Stimulated activated memory B cell treated with anti-CD40 and anti-IgM and Interleukin-4, amounts not matched to agents 10 μg/mL and 1 μg/mL and 100 μg/mL, for 72 hours (primary cell): ENCODE measurements around the gene EMC9.

Experiments used
- ATAC-seq: fragments of 150-1000 bp; cut with Tn5 transposase; 2 replicates; pipeline ENCODE4 v1.10.0; 2021
- H3K27ac Mint-ChIP-seq: one replicate; pipeline ENCODE4 v1.8.0; 2022; ENCODE audit warnings: mild to moderate bottlenecking, mixed read lengths
- H3K27me3 Mint-ChIP-seq: one replicate; pipeline ENCODE4 v1.8.0; 2022; ENCODE audit warnings: mixed read lengths
- H3K36me3 Mint-ChIP-seq: one replicate; pipeline ENCODE4 v1.8.0; 2022; ENCODE audit warnings: mixed read lengths
- H3K4me1 Mint-ChIP-seq: one replicate; pipeline ENCODE4 v1.8.0; 2022; ENCODE audit warnings: mixed read lengths
- H3K4me3 Mint-ChIP-seq: one replicate; pipeline ENCODE4 v1.8.0; 2022; ENCODE audit warnings: mild to moderate bottlenecking, moderate library complexity, mixed read lengths
- H3K9me3 Mint-ChIP-seq: one replicate; pipeline ENCODE4 v1.8.0; 2022; ENCODE audit warnings: mixed read lengths

The EMC9 gene, protein sequence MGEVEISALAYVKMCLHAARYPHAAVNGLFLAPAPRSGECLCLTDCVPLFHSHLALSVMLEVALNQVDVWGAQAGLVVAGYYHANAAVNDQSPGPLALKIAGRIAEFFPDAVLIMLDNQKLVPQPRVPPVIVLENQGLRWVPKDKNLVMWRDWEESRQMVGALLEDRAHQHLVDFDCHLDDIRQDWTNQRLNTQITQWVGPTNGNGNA

DNA sequence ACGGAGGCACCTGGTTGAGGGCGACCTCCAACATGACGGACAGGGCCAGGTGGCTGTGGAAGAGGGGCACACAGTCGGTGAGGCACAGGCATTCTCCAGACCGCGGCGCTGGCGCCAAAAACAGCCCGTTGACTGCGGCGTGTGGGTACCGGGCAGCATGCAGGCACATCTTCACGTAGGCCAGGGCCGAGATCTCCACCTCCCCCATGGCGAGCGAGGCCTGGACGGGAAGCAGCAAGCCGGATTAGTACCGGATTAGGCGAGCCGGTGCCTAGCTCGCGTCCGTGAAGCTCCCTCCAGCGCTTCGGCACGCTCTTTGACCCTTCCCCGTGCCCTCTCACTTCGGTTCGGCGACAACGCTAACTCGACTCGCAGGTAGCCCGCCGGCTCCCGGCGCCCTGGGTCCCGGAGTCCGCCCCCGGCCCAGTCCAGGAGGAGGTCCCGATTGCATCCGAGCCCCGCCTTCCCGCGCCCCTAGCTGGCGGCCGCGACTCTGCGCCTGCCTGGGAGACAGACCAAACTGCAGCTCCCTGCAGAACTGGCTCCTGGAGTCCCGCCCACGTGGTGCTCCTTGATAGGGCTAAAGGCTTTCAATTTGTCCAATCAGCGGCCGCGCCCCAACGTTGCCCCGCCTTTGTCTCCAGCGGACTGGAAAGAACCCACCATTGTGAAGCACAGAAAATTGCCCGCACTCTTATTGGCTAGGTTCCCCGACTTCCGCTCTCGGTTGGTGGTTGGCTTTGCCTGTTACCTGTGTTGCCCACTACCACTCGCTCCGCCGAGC is at the start of gene EMC9:
EMC9 (minus strand) TSS at position 495 of the 784 bp plus-strand sequence; CDS start at position 208, 287 bp downstream.
- peak within 1 kb of the TSS; percentile 82 for H3K27ac Mint-ChIP-seq
- peaks cover 65% of the 10 kb centered on the region for H3K4me1 Mint-ChIP-seq
- H3K4me3 Mint-ChIP-seq, result peak within 1 kb of the TSS; percentile 92
- no peaks in the 10 kb centered on the region for H3K9me3 Mint-ChIP-seq
- H3K36me3 Mint-ChIP-seq, result peaks cover 52% of the 10 kb centered on the region
- peak; percentile 96 for ATAC-seq
- no peaks in the 10 kb centered on the region for H3K27me3 Mint-ChIP-seq

DNA sequence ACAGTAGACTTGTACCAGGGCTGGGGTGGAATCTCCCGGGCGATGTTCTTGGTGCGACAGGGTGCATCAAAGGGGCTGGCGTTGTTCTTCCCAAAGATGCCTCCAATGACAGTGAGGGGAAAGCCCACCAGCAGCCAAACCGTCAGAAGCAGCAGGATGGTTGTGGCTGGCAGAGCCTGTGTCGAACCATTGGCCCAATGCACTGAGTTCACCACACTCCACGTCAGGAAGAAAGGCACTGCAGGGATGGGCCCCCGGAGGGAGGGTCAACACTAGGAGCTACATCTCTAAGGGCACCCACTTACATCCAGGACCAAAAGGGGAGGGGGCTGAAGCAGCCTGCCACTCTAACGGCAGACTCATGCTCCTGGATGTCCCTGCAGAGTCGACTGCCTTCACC is 49.0 kb upstream of the EMC9 start:
- Mint-ChIP-seq H3K9me3 (no peaks in the 10 kb centered on the region), H3K27me3 (no peaks in the 10 kb centered on the region), H3K4me1 (peaks cover 57% of the 10 kb centered on the region), H3K4me3 (no peak overlapping the region), H3K27ac (no peak overlapping the region), H3K36me3 (peaks cover 39% of the 10 kb centered on the region)
- ATAC-seq, result no peak

DNA sequence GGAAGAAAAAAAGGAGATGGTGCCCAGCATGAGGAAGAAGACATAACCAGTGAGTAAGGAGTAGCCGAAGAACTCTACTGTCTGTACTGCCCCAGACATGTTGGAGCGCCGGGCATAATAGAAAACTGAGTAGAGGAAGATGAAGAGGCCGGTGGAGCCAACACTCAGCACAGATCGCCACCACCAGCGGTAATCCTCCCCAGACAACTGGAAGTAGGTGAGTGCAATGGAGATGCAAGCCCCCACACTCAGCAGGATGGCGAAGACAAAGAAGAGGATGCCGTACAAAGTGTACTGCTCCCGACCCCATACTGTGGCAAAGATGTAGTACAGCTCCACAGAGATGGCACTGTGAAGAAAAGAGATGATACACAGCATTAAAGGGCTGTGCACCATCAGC is 48.1 kb upstream of the EMC9 start:
- Mint-ChIP-seq H3K36me3 (peaks cover 49% of the 10 kb centered on the region), H3K9me3 (no peaks in the 10 kb centered on the region), H3K4me3 (no peak overlapping the region), H3K4me1 (peaks cover 47% of the 10 kb centered on the region), H3K27me3 (no peaks in the 10 kb centered on the region), H3K27ac (peak overlapping the region; percentile 87)
- ATAC-seq, result no peak

DNA sequence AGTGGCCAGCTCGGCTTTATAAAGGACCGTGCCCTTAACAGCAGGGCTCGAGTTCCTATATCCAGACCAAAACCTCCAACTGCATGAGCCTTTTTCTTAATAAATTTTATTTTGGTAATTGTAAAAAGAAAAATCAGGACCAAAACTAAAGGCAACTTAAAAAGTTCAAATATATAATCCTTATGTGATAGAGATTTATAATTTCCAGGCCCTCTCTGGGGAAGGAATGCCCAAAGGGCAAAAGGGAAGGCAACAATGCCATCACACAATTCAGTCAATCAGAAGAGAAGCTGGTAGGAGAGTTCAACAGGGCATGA is 47.6 kb upstream of the EMC9 start:
- H3K27me3 Mint-ChIP-seq, result no peaks in the 10 kb centered on the region
- H3K4me1 Mint-ChIP-seq, result peaks cover 43% of the 10 kb centered on the region
- peaks cover 50% of the 10 kb centered on the region for H3K36me3 Mint-ChIP-seq
- H3K27ac Mint-ChIP-seq, result peak overlapping the region; percentile 87
- H3K9me3 Mint-ChIP-seq, result no peaks in the 10 kb centered on the region
- ATAC-seq, result no peak
- H3K4me3 Mint-ChIP-seq, result peak overlapping the region; percentile 96

DNA sequence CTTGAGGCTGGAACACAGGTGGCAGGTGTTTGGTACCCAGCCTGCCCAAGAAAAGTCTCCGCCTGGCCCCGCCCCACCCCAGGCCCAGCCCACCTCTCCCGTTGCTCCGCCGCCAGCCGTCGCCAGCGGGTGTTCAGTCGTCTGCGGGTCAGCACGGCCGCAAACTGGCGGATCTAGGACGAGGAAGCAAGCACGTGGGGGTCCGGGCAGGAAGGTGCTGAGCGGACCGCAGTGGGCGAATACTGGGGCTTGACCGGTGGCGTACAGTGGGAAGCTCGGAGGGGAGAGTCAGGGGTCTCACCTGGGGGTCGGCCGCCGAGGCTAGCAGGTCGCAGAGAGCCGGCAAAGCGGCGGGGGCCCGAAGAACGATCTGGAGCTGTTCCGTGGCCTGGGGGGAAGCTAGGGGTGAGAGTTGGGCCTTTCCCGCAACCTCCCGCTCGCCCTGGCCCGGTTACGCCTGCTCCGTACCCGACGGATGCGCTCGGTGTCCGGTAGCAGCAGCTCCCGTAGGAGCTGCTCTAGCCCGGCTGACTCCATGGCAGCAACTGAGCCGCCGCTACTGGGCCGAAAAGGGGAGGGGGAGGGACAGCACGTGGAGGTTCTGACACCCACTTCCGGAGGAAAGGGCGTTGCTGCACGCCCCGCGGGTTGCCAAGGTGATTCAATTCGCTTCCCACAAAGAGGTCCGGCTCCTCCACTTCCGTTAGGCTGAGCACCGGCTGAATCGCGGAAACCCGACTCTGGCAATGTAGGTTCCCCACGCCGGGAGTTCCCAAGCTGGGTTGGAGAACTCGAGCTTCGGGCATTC is 47.1 kb upstream of the EMC9 start, which contains the start of gene IPO4:
IPO4 (minus strand) TSS at position 566 of the 808 bp plus-strand sequence; CDS start at position 537, 29 bp downstream.
- Mint-ChIP-seq H3K9me3 (no peaks in the 10 kb centered on the region), H3K36me3 (peaks cover 55% of the 10 kb centered on the region), H3K27ac (peak within 1 kb of the TSS; percentile 87), H3K4me3 (peak within 1 kb of the TSS; percentile 96), H3K4me1 (peaks cover 40% of the 10 kb centered on the region), H3K27me3 (no peaks in the 10 kb centered on the region)
- ATAC-seq, result peak; percentile 97

DNA sequence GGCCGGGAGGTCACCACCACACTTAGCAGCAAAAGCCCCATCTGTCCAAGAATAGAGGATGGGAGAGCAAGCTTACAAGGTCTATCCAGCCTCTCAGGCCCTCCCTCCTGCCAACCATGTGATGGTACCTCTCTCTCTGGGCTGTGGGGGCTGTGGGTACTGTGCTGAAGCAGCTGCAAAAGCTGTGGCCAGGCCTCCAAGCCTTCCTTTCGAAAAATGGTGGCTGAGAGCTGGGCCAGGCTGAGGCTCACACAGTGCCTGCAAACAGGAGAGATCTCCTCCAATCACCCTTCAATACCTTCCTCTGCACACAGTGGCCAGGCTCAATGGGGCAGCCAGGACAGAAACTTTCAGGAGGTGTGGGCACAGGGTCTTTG is 46.1 kb upstream of the EMC9 start:
- Mint-ChIP-seq H3K27ac (peak overlapping the region; percentile 87), H3K4me3 (peak overlapping the region; percentile 96), H3K4me1 (peaks cover 36% of the 10 kb centered on the region), H3K27me3 (no peaks in the 10 kb centered on the region), H3K9me3 (no peaks in the 10 kb centered on the region), H3K36me3 (peaks cover 60% of the 10 kb centered on the region)
- ATAC-seq, result no peak

DNA sequence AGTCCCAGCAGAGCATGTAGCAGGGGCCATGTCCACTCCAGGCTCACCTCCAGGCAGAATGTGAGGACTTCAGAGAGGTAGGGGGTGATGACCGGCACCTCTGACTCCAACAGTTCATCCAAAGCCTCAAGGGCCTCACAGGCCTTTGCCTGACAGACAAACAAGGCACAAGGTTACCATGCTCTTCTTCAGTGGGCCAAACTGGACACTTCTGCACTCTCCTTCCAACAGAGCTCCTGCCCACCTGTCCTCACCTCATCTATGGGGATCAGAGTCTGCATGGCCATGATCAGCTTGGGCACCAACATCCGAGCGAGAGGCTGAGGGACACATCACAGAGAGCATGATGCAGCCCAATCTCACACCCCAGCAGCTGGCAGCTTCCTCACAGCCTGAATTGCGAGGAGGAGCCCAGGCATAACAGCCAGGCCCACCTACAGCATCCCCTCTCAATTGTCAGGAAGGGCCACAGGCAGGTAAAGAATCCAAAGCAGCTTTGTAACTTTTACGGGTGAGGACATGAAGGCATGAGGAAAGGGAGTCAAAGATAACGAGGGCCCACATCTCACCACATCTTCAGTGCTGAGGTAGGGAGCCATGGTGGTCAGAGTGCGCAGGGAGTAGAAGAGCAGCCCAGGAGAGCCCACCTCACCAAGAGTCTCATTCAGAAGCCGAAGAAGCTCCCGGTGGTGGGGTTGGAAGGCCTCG is 45.6 kb upstream of the EMC9 start:
- peaks cover 60% of the 10 kb centered on the region for H3K36me3 Mint-ChIP-seq
- peak overlapping the region; percentile 62 for H3K4me3 Mint-ChIP-seq
- ATAC-seq, result no peak
- peaks cover 31% of the 10 kb centered on the region for H3K4me1 Mint-ChIP-seq
- H3K27me3 Mint-ChIP-seq, result no peaks in the 10 kb centered on the region
- H3K27ac Mint-ChIP-seq, result peak overlapping the region; percentile 87
- no peaks in the 10 kb centered on the region for H3K9me3 Mint-ChIP-seq

DNA sequence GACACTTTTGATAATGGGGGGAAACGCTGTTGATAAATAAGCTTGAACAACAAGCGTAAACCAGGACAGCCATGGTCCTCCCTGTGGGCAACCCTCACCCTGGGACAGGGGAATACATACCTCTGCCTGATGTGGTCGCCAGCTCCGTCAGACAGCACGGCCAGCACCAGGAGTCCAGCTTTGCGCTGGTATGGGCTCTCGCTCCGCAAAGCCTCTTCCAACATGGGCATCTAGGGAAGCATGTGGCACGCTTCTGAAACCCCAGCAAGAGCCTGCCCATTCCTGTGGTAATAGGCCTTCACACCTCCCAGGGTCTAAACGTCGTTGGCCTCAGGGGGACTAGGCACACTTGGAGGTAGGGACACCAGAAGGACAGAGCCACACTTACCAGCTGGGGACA is 44.4 kb upstream of the EMC9 start:
- H3K27ac Mint-ChIP-seq, result no peak overlapping the region

DNA sequence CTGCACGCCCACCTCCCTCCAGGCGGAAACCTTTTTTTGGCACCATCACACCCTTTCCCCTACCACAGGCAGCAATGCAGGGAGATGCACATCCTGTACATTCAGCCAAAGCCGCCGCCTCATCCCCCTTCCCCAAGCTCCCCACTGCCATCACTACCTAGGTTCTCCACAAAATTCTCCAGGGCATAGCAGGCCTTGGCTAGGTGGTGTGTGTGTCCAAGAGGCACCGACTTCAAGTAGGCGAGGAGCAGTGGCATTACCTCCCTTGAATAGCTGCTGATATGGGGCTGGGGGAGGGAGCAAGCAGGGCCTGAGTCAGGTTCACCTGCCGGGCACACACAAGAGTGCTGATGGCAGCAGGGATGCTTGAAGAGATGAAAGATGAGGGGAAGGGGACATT is 43.6 kb upstream of the EMC9 start:
- H3K9me3 Mint-ChIP-seq, result no peaks in the 10 kb centered on the region
- peaks cover 25% of the 10 kb centered on the region for H3K4me1 Mint-ChIP-seq
- no peak overlapping the region for H3K4me3 Mint-ChIP-seq
- no peaks in the 10 kb centered on the region for H3K27me3 Mint-ChIP-seq
- no peak overlapping the region for H3K27ac Mint-ChIP-seq
- no peak for ATAC-seq
- peaks cover 64% of the 10 kb centered on the region for H3K36me3 Mint-ChIP-seq

More for the DNA sequence above, 44.4 kb upstream of the EMC9 start:
- Mint-ChIP-seq H3K4me3 (no peak overlapping the region), H3K9me3 (no peaks in the 10 kb centered on the region), H3K27me3 (no peaks in the 10 kb centered on the region), H3K36me3 (peaks cover 63% of the 10 kb centered on the region), H3K4me1 (peaks cover 25% of the 10 kb centered on the region)
- no peak for ATAC-seq

DNA sequence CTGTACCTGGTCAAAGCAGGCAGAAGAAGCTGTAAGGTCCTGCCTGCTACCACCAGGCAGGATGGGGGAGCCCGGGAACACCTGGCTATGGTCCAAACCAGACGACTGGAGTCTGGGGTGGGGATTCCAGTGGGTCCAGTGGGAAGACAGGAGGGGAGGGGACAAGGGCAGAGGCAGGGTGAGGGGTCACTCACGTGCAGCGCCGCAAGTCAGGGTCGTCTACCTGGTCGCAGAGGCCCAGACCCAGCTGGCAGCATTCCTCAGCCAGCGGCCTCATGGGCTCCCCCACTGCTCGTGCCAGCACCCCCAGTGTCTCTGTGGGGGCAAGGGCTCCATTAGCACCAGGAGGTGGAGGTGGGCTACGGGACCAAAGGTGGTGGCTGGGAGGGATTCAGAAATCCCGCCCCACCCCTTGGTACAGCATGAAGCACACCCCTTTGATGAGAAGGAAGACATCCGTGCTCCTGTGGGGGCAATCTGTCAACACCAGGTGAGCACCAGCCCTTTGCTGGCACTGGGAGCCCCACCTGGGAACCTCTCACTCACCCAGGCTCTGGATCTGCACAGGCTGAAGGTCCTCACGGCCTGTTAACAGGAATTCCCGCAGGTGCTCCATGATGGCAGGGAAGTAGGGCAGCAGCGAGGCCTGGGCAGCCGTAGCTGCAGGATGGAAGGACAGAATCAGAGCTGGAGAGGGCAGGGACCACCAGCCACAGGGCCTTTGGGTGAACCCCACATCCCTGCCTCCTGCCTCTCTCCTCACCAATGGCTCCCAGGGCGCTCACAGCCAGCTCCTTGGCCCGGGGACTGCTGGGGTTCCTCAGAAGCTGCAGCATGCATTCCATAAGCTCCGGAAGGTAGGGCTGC is 42.9 kb upstream of the EMC9 start:
- H3K4me1 Mint-ChIP-seq, result peaks cover 28% of the 10 kb centered on the region
- H3K36me3 Mint-ChIP-seq, result peaks cover 67% of the 10 kb centered on the region

DNA sequence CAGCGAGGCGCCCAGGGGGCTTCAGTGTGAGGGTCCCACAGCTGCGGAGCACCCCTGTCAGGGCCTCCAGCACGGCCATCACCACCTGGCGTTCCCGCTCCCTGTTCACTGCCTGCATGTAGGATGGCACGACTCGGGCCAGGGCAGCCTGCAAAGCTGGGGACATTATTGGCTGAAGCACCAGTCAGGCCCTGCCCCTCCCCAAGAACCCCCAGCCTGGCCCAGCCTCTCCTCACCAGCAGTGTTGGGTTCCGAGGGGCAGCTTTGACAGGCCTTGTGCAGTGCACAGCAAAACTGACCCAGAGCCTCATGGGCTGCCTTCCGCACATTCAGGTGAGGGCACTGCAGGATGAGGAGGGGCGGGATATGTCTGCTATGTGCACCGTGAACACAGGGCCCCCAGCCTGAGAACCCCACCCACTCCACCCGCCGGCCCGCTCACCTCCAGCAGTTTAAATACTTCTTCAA is 41.7 kb upstream of the EMC9 start:
- Mint-ChIP-seq H3K4me3 (no peak overlapping the region), H3K4me1 (peaks cover 27% of the 10 kb centered on the region), H3K27me3 (no peaks in the 10 kb centered on the region), H3K36me3 (peaks cover 73% of the 10 kb centered on the region), H3K9me3 (no peaks in the 10 kb centered on the region), H3K27ac (no peak overlapping the region)
- no peak for ATAC-seq

More for the DNA sequence above, 42.9 kb upstream of the EMC9 start:
- no peaks in the 10 kb centered on the region for H3K9me3 Mint-ChIP-seq
- no peak overlapping the region for H3K4me3 Mint-ChIP-seq
- no peak for ATAC-seq
- no peaks in the 10 kb centered on the region for H3K27me3 Mint-ChIP-seq
- no peak overlapping the region for H3K27ac Mint-ChIP-seq

DNA sequence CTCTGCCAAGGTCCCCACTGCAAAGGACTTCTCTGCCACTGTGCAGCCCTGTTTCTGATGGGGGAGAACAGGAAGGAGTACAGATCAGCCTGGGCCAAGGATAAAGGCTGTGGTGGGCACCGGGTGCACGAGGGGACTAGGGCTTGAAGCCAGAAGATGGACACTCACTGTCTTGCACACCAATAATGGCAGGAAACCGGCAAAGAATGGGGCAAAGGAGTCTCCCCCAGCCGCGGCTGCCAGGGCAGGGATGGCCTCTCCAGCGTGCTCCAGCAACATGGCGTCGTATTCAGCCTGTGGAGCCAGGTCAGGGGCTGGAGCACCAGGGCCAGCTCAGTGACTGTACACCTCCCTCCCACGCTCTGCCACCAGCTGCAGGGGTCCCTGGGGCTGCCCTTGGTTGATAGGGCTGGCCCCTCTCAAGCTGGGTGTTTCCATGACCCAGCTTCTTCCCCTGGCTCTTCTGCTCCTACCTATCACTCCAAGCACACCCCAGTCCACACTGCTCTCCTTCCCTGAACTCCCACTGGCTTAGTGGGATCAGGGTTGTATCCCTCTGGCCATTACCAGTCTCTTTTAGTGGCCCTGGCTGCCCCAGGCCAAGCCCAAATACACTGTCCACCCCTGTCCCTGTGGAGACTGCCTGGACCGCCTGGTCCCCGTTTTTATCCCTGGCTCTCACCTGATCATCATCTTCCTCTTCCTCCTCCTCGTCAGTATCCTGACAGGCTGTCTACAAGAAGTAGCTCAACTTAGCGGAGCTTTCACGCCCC is 40.9 kb upstream of the EMC9 start:
- no peaks in the 10 kb centered on the region for H3K27me3 Mint-ChIP-seq
- ATAC-seq, result no peak
- no peaks in the 10 kb centered on the region for H3K9me3 Mint-ChIP-seq
- H3K36me3 Mint-ChIP-seq, result peaks cover 79% of the 10 kb centered on the region
- H3K27ac Mint-ChIP-seq, result no peak overlapping the region
- H3K4me1 Mint-ChIP-seq, result peaks cover 19% of the 10 kb centered on the region
- no peak overlapping the region for H3K4me3 Mint-ChIP-seq

DNA sequence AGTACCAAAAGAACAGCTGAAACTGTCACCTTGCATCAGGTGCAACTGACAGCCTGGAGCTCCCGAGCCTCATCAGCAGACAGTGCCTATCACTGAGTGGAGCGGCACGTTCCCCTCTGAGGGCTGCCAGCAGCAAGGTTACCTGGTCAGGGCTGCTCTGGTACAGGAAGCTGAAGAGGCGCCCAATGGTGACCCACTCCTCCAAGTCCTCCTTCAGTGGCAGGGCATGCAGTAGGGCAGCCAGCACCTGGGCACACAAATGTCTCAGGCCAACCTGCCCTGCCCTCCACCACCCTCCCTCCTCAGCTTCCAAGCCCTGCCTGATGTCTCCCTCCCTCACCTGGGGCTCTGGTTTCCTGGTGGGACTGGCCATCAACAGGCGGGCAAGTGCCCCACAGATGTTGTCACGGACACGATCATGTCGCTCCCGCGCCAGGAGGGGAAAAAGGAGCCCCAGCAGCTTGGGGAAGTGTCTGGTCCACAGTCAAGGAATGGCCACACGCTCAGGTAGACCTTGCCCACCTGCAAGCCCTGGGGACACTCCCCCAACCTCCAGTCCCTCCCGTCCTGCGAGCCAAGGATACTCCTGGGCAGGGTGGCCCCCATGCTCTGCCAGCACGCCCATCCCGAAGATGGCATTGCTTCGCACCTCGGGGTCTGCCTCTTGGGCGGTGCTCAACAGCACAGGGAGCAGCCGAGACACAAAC is 40.1 kb upstream of the EMC9 start:
- ATAC-seq, result no peak
- peaks cover 83% of the 10 kb centered on the region for H3K36me3 Mint-ChIP-seq
- H3K4me3 Mint-ChIP-seq, result no peak overlapping the region
- no peaks in the 10 kb centered on the region for H3K27me3 Mint-ChIP-seq
- no peak overlapping the region for H3K27ac Mint-ChIP-seq
- H3K9me3 Mint-ChIP-seq, result no peaks in the 10 kb centered on the region
- peaks cover 14% of the 10 kb centered on the region for H3K4me1 Mint-ChIP-seq
